Liver (tissue), 9 donors: ENCODE measurements around the gene BTBD6. TPM values are rescaled to one million over a fixed set of nuclear protein-coding genes. Genes with fewer than 3 reads are reported as not detected.
A peak's percentile ranks its signal among the peaks of the same experiment; 100 is the strongest.
"Not testable (repeated sequence)": the region's sequence is repeated elsewhere in the genome, so short reads cannot be mapped to it uniquely, and the experiment has no call there.

Experiments
- DNase-seq: peaks from one replicate; pipeline ENCODE4 v3.0.0-alpha.2; 2017; ENCODE audit warnings: low spot score
- H3K27ac ChIP-seq, 2 donors: one replicate each; pipeline ENCODE4 v1.7.0; 2013; ENCODE audit warnings: inconsistent platforms in 2 of 2, low read length in 2 of 2, control low read depth in 1 of 2, low read depth in 1 of 2, mild to moderate bottlenecking in 1 of 2
- H3K27me3 ChIP-seq, 4 donors: one replicate each; pipeline versions ENCODE4 v1.6.1 to v1.7.0; 2013; ENCODE audit warnings: low read length in 3 of 4, inconsistent platforms in 1 of 4, mild to moderate bottlenecking in 1 of 4, moderate library complexity in 1 of 4; ENCODE audit not compliant: control insufficient read depth in 4 of 4, insufficient read depth in 4 of 4
- H3K36me3 ChIP-seq, 4 donors: one replicate each; pipeline versions ENCODE4 v1.6.1 to v1.7.0; 2013; ENCODE audit warnings: low read length in 3 of 4, mild to moderate bottlenecking in 3 of 4, low read depth in 1 of 4, moderate library complexity in 1 of 4; ENCODE audit not compliant: control insufficient read depth in 4 of 4, insufficient read depth in 3 of 4
- H3K4me1 ChIP-seq, 4 donors: one replicate each; pipeline versions ENCODE4 v1.6.1 to v1.7.0; 2013; ENCODE audit warnings: low read length in 3 of 4, mild to moderate bottlenecking in 3 of 4, moderate library complexity in 1 of 4; ENCODE audit not compliant: control insufficient read depth in 4 of 4, insufficient read depth in 4 of 4
- H3K4me3 ChIP-seq, 3 donors: one replicate each; pipeline versions ENCODE4 v1.6.1 to v1.7.0; 2013; ENCODE audit warnings: low read length in 3 of 3, control low read depth in 1 of 3, low read depth in 1 of 3, mild to moderate bottlenecking in 1 of 3
- H3K9ac ChIP-seq, 2 donors: one replicate each; pipeline ENCODE4 v1.7.0; 2013; ENCODE audit warnings: low read length in 2 of 2, mild to moderate bottlenecking in 2 of 2, moderate library complexity in 2 of 2, control low read depth in 1 of 2, low read depth in 1 of 2
- H3K9me3 ChIP-seq, 4 donors: one replicate each; pipeline versions ENCODE4 v1.6.1 to v1.7.0; 2013; ENCODE audit warnings: low read length in 3 of 4; ENCODE audit not compliant: control insufficient read depth in 4 of 4
- CTCF ChIP-seq: fragments of 150-350 bp; IDR thresholded peaks from 2 replicates; pipeline ENCODE4 v1.5.1; 2017; ENCODE audit warnings: improper control_type of control experiment, low read depth, low read length; ENCODE audit not compliant: missing input control
- EGR1 ChIP-seq, 2 donors: IDR thresholded peaks; 2 replicates each; pipeline ENCODE4 v1.6.1; 2016 to 2018; ENCODE audit warnings: antibody characterized with exemption in 2 of 2, low read depth in 2 of 2
- FOXA1 ChIP-seq: IDR thresholded peaks from 2 replicates; pipeline ENCODE4 v1.6.1; 2016; ENCODE audit warnings: antibody characterized with exemption
- FOXA2 ChIP-seq: IDR thresholded peaks from 2 replicates; pipeline ENCODE4 v1.6.1; 2016; ENCODE audit warnings: antibody characterized with exemption
- HNF4A ChIP-seq, 2 donors: conservative IDR thresholded peaks; 2 replicates each; pipeline ENCODE4 v1.6.1; 2016; ENCODE audit warnings: antibody characterized with exemption in 2 of 2, mild to moderate bottlenecking in 2 of 2
- NR2F2 ChIP-seq: IDR thresholded peaks from 2 replicates; pipeline ENCODE4 v1.6.1; 2016; ENCODE audit warnings: antibody characterized with exemption
- REST ChIP-seq: IDR thresholded peaks from 2 replicates; pipeline ENCODE4 v1.6.1; 2016; ENCODE audit warnings: antibody characterized with exemption, mild to moderate bottlenecking
- RXRA ChIP-seq, 2 donors: IDR thresholded peaks; 2 replicates each; pipeline ENCODE4 v1.6.1; 2017 to 2018; ENCODE audit warnings: antibody characterized with exemption in 2 of 2, mild to moderate bottlenecking in 1 of 2
- YY1 ChIP-seq: IDR thresholded peaks from 2 replicates; pipeline ENCODE4 v1.6.1; 2016; ENCODE audit warnings: antibody characterized with exemption, mild to moderate bottlenecking
- WGBS: extraction: QIAGEN DNeasy Blood & Tissue Kit; methylation state at CpG from one replicate; pipeline ENCODE4 v1.1.7; 2013; 5-methylcytosine and 5-hydroxymethylcytosine counted together
- polyA plus RNA-seq, 2 donors: library from polyadenylated mRNA; stranded (reverse) in 1 of 2; unstranded in 1 of 2; fragments of 200-250 nt in 1 of 2; fragments of >200 nt in 1 of 2; fragmentation: Nextera tagmentation in 1 of 2; extraction: Ambion mirVana in 1 of 2; gene quantifications; one replicate each; pipeline versions ENCODE4 v1.2.1 to v1.2.3, GENCODE V29; 2013 to 2015
- total RNA-seq, 2 donors: library from RNA; depleted of rRNA; stranded (reverse); fragments of >200 nt; gene quantifications; one replicate each; pipeline ENCODE4 v1.2.3, GENCODE V29; 2014
- donor health status: healthy.
- donor health status: healthy.
- donor health status: healthy.
- donor health status: healthy.
- donor health status: healthy.

Gene BTBD6
- total and polyA plus RNA-seq, 4 donors, result 5.8 to 18.1 (median 16.7) TPM

- no peaks in the 10 kb centered on the region for H3K9me3 ChIP-seq
- TF ChIP-seq HNF4A (conservative IDR thresholded peaks at IDR 0.05), result peak in 1 of 2 donors; percentile 21
- TF ChIP-seq RXRA (IDR thresholded peaks at IDR 0.05), result peak in 1 of 2 donors; percentile 33
- no peak for TF ChIP-seq YY1
- TF ChIP-seq FOXA2, result no peak
- TF ChIP-seq REST, result no peak
- DNase-seq, result no peak
- H3K27ac ChIP-seq, result peak overlapping the region in 1 of 2 donors; percentile 43
- no peaks in the 10 kb centered on the region for H3K27me3 ChIP-seq
- H3K9ac ChIP-seq, result no peak overlapping the region
- 73% methylated on average over 13 of the region's 13 CpGs for WGBS
- H3K36me3 ChIP-seq, result no peaks in the 10 kb centered on the region
- no peak overlapping the region for H3K4me3 ChIP-seq
- peaks cover 10 to 36% (median 28%) of the 10 kb centered on the region in 4 donors for H3K4me1 ChIP-seq
These were observed 42.5 kb downstream of the BTBD6 start for GRCh38 chr14:105290621-105291346.

GRCh38 chr14:105292826-105293711 is 44.7 kb downstream of the BTBD6 start:
- Histone ChIP-seq H3K9ac (no peak overlapping the region), H3K4me1 (peaks cover 0 to 16% (median 10%) of the 10 kb centered on the region in 4 donors), H3K9me3 (no peaks in the 10 kb centered on the region), H3K36me3 (no peaks in the 10 kb centered on the region), H3K27ac (no peak overlapping the region), H3K27me3 (no peaks in the 10 kb centered on the region), H3K4me3 (no peak overlapping the region)
- no peak for DNase-seq
- TF ChIP-seq RXRA (IDR thresholded peaks at IDR 0.05), result no peak
- no peak for TF ChIP-seq EGR1 (IDR thresholded peaks at IDR 0.05; ENCODE audit: low read depth in 2 of 2)
- TF ChIP-seq FOXA1, result no peak
- no peak for TF ChIP-seq NR2F2
- no peak for TF ChIP-seq FOXA2
- WGBS, result 79% methylated on average over 26 of the region's 26 CpGs

GRCh38 chr14:105294142-105294597 is 45.8 kb downstream of the BTBD6 start:
- H3K4me3 ChIP-seq, result no peak overlapping the region
- no peak overlapping the region for H3K27ac ChIP-seq
- no peaks in the 10 kb centered on the region for H3K27me3 ChIP-seq
- TF ChIP-seq EGR1 (IDR thresholded peaks at IDR 0.05; ENCODE audit: low read depth in 2 of 2) (no peak), CTCF (no peak)
- no peaks in the 10 kb centered on the region for H3K36me3 ChIP-seq
- H3K9me3 ChIP-seq, result no peaks in the 10 kb centered on the region
- H3K9ac ChIP-seq, result no peak overlapping the region
- 69% methylated on average over 15 of the region's 15 CpGs for WGBS
- H3K4me1 ChIP-seq, result peaks cover 1 to 16% (median 10%) of the 10 kb centered on the region in 4 donors
- DNase-seq, result no peak

- peaks cover 5 to 17% (median 11%) of the 10 kb centered on the region in 4 donors for H3K4me1 ChIP-seq
- H3K27ac ChIP-seq, H3K4me3 ChIP-seq, H3K9me3 ChIP-seq, H3K9ac ChIP-seq, H3K27me3 ChIP-seq, DNase-seq, H3K36me3 ChIP-seq: not testable (repeated sequence)
- 96% methylated on average over 11 of the region's 11 CpGs for WGBS
These were observed 49.0 kb downstream of the BTBD6 start for GRCh38 chr14:105297311-105297710.
